Muscle layer of duodenum (tissue), 2 donors: ENCODE measurements around the gene PMM2.
A peak's percentile ranks its signal among the peaks of the same experiment; 100 is the strongest.
"Not testable (repeated sequence)": the region's sequence is repeated elsewhere in the genome, so short reads cannot be mapped to it uniquely, and the experiment has no call there.

Source experiments
- H3K27ac ChIP-seq: one replicate; pipeline ENCODE4 v1.7.0; 2013; ENCODE audit warnings: mild to moderate bottlenecking, low read length
- H3K27me3 ChIP-seq: one replicate; pipeline ENCODE4 v1.7.0; 2013; ENCODE audit warnings: low read depth, mild to moderate bottlenecking, control low read depth, low read length
- H3K36me3 ChIP-seq, 2 donors: one replicate each; pipeline ENCODE4 v1.7.0; 2013; ENCODE audit warnings: low read length in 2 of 2, control low read depth in 1 of 2, mild to moderate bottlenecking in 1 of 2; ENCODE audit not compliant: insufficient read depth in 2 of 2, control insufficient read depth in 1 of 2
- H3K4me1 ChIP-seq, 2 donors: one replicate each; pipeline ENCODE4 v1.7.0; 2013; ENCODE audit warnings: low read length in 2 of 2, mild to moderate bottlenecking in 2 of 2, control low read depth in 1 of 2, moderate library complexity in 1 of 2; ENCODE audit not compliant: insufficient read depth in 2 of 2, control insufficient read depth in 1 of 2
- H3K4me3 ChIP-seq, 2 donors: one replicate each; pipeline ENCODE4 v1.7.0; 2013; ENCODE audit warnings: low read length in 2 of 2, low read depth in 1 of 2, mild to moderate bottlenecking in 1 of 2
- H3K9me3 ChIP-seq, 2 donors: one replicate each; pipeline ENCODE4 v1.7.0; 2013; ENCODE audit warnings: low read length in 2 of 2, control low read depth in 1 of 2, mild to moderate bottlenecking in 1 of 2; ENCODE audit not compliant: control insufficient read depth in 1 of 2
- donor health status: healthy.

Gene PMM2

DNA sequence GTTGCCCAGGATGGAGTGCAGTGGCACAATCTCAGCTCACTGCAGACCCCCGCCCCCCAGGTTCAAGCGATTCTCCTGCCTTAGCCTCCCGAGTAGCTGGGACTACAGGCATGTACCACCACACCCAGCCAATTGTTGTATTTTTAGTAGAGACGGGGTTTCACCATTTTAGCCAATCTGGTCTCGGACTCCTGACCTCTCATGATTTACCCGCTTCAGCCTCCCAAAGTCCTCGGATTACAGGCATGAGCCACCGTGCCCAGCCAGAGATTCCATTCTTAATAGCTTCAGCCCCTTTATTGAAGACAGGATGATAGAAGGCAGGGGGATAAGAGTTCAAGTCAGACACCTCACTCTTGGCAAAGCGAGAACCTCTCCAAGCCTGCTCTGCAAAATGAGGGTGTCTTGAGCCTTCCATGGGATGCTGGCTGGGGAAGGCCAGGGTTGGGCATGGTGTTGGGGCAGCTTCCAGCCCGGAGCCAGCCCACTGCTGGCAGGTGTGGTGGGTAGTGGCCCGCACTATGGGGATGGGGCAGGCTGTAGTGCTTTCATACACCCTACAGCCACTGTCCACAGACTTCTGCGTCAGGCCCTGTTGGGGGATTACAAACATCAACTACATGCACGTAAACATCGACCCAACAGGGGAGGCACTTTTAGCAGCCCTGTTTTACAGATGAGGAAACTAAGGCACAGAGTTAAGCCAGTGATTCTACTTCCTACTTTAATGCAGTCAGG is 67.7 kb downstream of the PMM2 start:
- H3K36me3 ChIP-seq, result no peaks in the 10 kb centered on the region
- H3K27me3 ChIP-seq, result no peaks in the 10 kb centered on the region
- H3K4me3 ChIP-seq, result no peak overlapping the region
- H3K4me1 ChIP-seq, result peaks cover 9 to 44% of the 10 kb centered on the region in 2 donors
- H3K27ac ChIP-seq, result no peak overlapping the region
- no peaks in the 10 kb centered on the region for H3K9me3 ChIP-seq

DNA sequence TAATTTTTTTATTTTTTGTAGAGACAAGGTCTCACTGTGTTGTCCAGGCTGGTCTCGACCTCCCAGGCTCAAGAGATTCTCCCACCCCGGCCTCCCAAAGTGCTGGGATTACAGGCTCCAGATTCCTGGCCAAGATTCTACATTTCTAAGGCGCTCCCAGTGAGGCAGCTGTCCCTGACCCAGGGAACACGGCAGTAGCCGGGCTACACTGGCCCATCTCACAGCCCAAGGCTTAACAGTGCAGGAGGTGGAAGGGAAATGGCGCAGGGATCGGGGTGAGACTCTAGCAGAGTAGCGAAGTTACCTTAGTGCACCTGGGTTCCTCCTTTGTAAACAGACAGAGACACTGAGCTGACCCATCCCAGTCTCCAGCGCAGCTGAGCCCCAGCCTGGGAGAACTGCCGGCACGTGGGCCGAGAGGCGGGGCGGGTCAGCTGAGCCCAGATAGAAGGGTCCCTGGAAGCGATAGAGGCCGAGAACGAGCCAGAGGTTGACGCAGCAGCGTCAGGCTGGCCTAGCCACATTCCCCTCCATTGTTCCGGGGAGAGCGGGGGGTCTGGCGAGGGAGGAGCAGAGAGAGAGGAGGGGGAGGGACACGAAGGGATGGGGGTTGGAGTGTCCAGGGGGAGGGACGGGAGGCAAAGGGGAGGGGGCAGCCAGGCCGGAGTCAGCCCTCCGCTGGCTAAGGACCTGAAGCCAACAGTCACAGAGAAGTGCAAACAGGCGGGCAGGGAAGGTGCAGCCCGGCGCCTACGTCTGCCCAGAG is 68.7 kb downstream of the PMM2 start:
- Histone ChIP-seq H3K4me1 (peaks cover 9 to 44% of the 10 kb centered on the region in 2 donors), H3K27ac (no peak overlapping the region), H3K27me3 (no peaks in the 10 kb centered on the region), H3K4me3 (peak overlapping the region; percentile 87 to 89), H3K36me3 (no peaks in the 10 kb centered on the region), H3K9me3 (no peaks in the 10 kb centered on the region)

DNA sequence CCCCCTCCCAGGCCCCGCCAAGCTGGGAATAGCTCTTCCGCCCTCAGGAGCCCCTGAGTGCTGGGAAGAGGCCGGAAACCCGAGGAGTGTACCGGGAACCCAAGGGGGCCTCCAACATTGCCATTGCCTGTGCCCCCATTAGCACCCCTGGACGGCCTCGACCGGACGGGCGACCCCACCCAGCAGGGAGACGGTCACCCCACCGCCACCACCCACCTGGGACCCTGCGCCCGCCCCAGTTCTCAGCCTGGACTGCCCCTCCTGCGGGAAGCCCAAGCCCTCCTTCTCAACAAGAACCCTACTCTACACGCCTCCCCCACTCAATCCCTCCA is 69.2 kb downstream of the PMM2 start:
- Histone ChIP-seq H3K27ac (no peak overlapping the region), H3K4me1 (peaks cover 9 to 44% of the 10 kb centered on the region in 2 donors), H3K4me3 (peak overlapping the region; percentile 87 to 89), H3K36me3 (no peaks in the 10 kb centered on the region), H3K9me3 (no peaks in the 10 kb centered on the region), H3K27me3 (no peaks in the 10 kb centered on the region)

DNA sequence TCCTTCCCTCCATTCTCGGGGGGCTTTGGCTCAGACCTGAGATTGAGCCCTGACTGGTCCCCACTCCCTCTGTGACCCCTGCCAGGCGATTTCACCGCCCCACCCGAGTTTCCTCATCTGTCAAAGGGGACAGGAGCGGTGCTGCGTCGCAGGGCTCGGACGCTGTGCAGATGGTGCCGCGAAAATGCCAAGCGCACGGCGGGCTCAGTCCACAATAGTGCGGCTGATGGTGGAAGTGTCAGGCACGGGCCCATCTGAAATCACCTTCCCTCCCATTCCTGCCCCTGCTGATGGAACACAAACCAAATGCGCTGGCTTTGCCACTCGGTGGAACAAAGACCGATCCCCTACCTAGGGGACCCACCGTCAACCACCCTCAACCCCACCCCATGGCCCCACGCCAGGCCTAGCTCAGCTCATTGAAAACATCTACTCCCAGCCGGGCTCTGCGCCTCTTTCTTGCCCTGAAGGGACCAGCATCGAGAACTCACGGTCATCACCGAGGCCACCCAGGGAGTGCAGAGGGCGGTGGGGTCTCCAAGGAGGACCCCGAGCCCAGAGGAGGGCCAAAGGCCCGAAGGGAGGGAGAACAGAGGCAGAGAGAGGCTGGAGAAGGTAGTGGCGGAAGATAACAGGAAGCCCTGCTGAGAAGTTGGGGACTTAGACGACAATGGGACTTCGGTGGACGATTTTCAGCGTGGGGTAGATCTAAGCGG is 69.7 kb downstream of the PMM2 start:
- H3K27ac ChIP-seq, result peak overlapping the region; percentile 74
- H3K36me3 ChIP-seq, result no peaks in the 10 kb centered on the region
- H3K27me3 ChIP-seq, result no peaks in the 10 kb centered on the region
- H3K9me3 ChIP-seq, result no peaks in the 10 kb centered on the region
- peak overlapping the region; percentile 87 to 89 for H3K4me3 ChIP-seq
- H3K4me1 ChIP-seq, result peaks cover 5 to 44% of the 10 kb centered on the region in 2 donors

DNA sequence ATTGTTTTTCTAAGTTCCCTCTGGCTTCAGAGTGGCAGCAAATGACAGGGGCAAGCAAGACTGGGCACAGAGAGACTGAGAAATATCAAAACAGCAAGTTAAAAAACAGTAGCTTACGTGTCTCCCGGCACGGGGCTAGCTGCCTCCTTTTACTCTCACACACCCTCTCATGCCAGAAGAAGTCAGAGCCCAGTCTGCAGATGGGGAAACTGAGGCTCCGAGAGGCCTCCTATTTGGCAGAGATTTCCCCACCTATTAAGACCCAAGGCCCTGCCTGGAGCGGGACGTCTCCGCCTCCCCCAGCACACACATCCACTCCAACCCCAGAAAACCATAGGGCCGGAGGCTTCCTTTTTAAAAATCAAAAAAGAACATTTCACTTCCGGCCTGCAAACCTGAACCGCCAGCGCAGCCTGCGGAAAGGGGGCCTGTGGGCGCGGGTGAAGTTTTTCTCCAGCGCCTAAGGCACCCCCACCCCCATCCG is 70.3 kb downstream of the PMM2 start:
- Histone ChIP-seq H3K27ac (peak overlapping the region; percentile 74), H3K9me3 (no peaks in the 10 kb centered on the region), H3K4me1 (peaks cover 0 to 44% of the 10 kb centered on the region in 2 donors), H3K4me3 (peak overlapping the region; percentile 87 to 89), H3K27me3 (no peaks in the 10 kb centered on the region), H3K36me3 (no peaks in the 10 kb centered on the region)

DNA sequence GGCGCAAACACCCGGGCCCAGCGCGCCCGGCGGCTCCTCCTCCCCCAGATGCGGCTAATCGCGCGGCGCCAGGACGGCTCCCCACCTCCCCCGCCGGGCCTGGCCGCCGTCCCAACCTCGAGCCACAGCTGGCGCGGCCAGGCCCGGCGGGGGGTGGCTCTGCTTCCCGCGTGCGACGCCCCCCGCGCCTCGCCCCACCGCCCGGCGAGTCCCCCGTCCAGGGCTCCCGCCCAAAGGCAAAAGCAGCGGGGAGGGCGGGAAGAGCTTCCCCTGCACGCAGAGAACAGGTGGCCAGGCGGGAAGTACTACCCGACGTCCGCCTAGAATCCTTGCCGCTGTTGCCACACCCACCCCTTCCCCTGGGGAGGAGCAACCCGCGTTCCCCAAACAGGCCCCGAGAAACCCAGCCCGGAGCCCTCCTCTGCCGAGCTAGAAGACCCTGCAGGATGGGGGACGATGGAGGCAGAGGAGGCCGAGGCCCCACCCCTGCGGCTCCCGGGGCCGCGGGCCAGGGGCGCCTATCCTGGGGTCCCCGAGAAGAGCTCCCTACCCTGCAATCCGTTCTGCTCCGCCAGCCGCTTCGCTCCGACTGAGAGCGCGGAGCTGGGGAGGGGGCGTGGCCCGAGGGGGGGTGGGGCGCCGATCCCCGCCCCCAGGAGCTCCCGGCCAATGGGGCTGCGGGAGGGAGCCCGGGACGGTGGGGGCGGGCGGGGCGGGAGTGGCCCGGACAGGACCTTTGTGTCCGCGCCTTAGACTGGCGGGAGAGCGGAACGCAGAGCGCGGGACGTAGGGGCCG is 71.0 kb downstream of the PMM2 start, which contains the start of gene CARHSP1:
Gene CARHSP1 (minus strand): TSS at position 591 of the 796 bp plus-strand sequence. CDS start 9,678 bp downstream, outside the sequence.
- H3K9me3 ChIP-seq, result no peaks in the 10 kb centered on the region
- H3K4me3 ChIP-seq, result peak within 1 kb of the TSS; percentile 87 to 89
- H3K4me1 ChIP-seq, result peaks cover 0 to 40% of the 10 kb centered on the region in 2 donors
- H3K27me3 ChIP-seq, result no peaks in the 10 kb centered on the region
- peak within 1 kb of the TSS; percentile 85 for H3K27ac ChIP-seq
- H3K36me3 ChIP-seq, result no peaks in the 10 kb centered on the region

DNA sequence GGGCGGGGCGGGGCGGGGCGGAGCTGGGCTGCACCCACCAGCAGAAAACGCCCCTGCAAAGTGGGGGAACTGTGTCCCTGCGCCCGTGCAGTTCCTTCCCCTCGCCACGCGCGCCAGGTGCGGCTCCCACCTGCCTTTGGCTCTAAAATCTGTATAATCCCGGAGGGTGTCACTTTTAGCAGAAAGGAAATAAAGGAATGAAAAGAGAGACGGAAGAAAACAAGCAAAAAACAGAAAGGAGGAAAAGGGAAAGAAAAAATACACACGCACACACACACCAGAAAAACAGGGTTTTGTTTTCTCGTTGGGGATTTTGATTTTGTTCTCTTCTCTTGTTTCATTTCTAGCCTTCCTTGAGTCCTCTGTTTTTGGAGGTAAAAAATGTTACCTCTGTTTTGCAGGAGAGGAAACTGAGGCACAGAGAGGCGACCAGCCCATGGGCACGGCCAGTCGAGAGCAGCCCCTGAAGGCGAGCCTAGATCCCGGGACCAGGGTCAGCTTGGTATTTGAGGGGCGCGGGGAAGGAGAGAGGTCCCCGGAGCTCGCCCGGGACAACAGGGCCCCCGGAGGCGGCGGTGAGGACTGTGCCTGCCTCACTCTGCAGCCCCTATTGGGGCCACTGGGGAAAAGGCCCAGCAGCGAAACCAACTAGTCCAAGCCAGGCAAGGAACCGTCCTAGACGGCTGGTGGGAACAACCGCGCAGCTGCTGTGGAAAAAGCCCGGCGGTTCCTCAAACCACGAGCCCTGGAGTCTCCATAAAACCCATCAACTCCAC is 71.8 kb downstream of the PMM2 start:
- peaks cover 0 to 32% of the 10 kb centered on the region in 2 donors for H3K4me1 ChIP-seq

DNA sequence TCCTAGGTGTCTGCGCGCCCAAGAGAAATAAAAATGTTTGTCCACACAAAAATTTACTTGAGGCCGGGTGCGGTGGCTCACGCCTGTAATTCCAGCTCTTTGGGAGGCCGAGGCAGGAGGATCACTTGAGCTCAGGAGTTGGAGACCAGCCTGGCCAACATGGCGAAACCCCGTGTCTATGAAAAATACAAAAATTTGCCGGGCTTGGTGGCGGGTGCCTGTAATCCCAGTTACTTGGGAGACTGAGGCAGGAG is 72.3 kb downstream of the PMM2 start:
- not testable (repeated sequence) for H3K27ac ChIP-seq, H3K27me3 ChIP-seq, H3K9me3 ChIP-seq, H3K4me3 ChIP-seq, H3K36me3 ChIP-seq
- peaks cover 0 to 27% of the 10 kb centered on the region in 2 donors for H3K4me1 ChIP-seq

More for the DNA sequence above, 71.8 kb downstream of the PMM2 start:
- H3K9me3 ChIP-seq, result no peaks in the 10 kb centered on the region
- no peaks in the 10 kb centered on the region for H3K27me3 ChIP-seq
- no peaks in the 10 kb centered on the region for H3K36me3 ChIP-seq
- peak overlapping the region; percentile 63 to 87 for H3K4me3 ChIP-seq
- H3K27ac ChIP-seq, result peak overlapping the region; percentile 85

DNA sequence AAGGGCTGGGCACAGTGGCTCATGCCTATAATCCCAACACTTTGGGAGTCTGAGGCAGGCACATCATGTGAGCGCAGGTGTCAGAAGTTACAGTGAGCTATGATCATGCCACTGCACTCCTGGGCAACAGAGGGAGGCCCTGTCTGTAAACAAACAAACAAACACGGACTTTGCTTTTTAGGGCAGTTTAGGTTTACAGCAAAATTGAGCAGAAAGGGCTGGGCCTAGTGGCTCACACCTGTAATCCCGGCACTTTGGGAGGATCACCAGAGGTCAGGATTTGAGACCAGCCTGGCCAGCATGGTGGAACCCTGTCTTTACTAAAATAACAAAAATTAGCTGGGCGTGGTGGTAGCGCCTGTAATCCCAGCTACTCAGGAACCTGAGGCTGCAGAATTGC is 74.4 kb downstream of the PMM2 start:
- H3K27me3 ChIP-seq, result no peaks in the 10 kb centered on the region
- no peaks in the 10 kb centered on the region for H3K9me3 ChIP-seq
- no peak overlapping the region for H3K4me3 ChIP-seq
- H3K4me1 ChIP-seq, result peaks cover 0 to 15% of the 10 kb centered on the region in 2 donors
- no peak overlapping the region for H3K27ac ChIP-seq
- no peaks in the 10 kb centered on the region for H3K36me3 ChIP-seq
